Ovary (tissue), 9 donors: Measurements from ENCODE around the gene GGT6. TPM values are rescaled to one million over a fixed set of nuclear protein-coding genes. Genes with fewer than 3 reads are reported as not detected.
A peak's percentile ranks its signal among the peaks of the same experiment; 100 is the strongest.

Experiments used
- DNase-seq, 5 donors: peaks; one replicate each; pipeline ENCODE4 v3.0.0-alpha.2; 2019 to 2020
- H3K27ac ChIP-seq, 2 donors: fragments of 200-600 bp; one replicate each; pipeline versions ENCODE4 v1.5.1 to v1.8.0; 2019 to 2022
- H3K27me3 ChIP-seq: fragments of 200-600 bp; one replicate; pipeline ENCODE4 v1.8.0; 2022
- H3K36me3 ChIP-seq: fragments of 200-600 bp; sonication (generic); one replicate; pipeline ENCODE4 v1.5.1; 2019
- H3K4me1 ChIP-seq: one replicate; pipeline ENCODE4 v1.8.1; 2013; ENCODE audit warnings: mild to moderate bottlenecking, moderate library complexity; ENCODE audit not compliant: insufficient read depth
- H3K4me3 ChIP-seq: fragments of 200-600 bp; sonication (generic); one replicate; pipeline ENCODE4 v1.5.1; 2017
- H3K9me3 ChIP-seq, 2 donors: fragments of 200-600 bp in 1 of 2; sonication (generic) in 1 of 2; one replicate each; pipeline versions ENCODE4 v1.5.1 to v1.8.1; 2013 to 2019; ENCODE audit warnings: mild to moderate bottlenecking in 1 of 2, moderate library complexity in 1 of 2
- EP300 ChIP-seq: sonication (generic); formaldehyde crosslinking; IDR thresholded peaks from one replicate; pipeline ENCODE4 v1.6.1; 2017; ENCODE audit warnings: antibody characterized with exemption
- POLR2A ChIP-seq: fragments of 450-650 bp; IDR thresholded peaks from one replicate; pipeline ENCODE4 v1.6.1; 2017; ENCODE audit warnings: antibody characterized with exemption, mild to moderate bottlenecking, moderate library complexity
- WGBS, 3 donors: extraction: QIAGEN DNeasy Blood & Tissue Kit in 1 of 3; methylation state at CpG; one replicate each; pipeline versions ENCODE4 v1.1.5 to v1.1.7; 2013 to 2017; 5-methylcytosine and 5-hydroxymethylcytosine counted together
- intact Hi-C, 4 donors: fragments of 100-400 bp; cut with DNase I; formaldehyde crosslinking; loops; one replicate each; pipeline versions ENCODE4 v1.11.0 to v1.15.1; 2022 to 2023
- polyA plus RNA-seq, 2 donors: library from polyadenylated mRNA; stranded (reverse); fragments of 200-250 nt in 1 of 2; fragments of 350-450 nt in 1 of 2; fragmentation: Illumina TruSeq in 1 of 2; extraction: RNeasy Lipid Tissue Mini Kit (QIAGEN cat#74804) in 1 of 2; gene quantifications; one replicate each; pipeline ENCODE4 v1.2.3, GENCODE V29; 2013 to 2014
- total RNA-seq, 7 donors: library from RNA; depleted of rRNA in 2 of 7; stranded (reverse); fragments of >200 nt in 2 of 7; fragmentation: NEBNext Ultra II Directional in 3 of 7; extraction: Animal tissue kit (Norgen Biotek cat#: 25700) in 3 of 7; gene quantifications; one replicate each; pipeline versions ENCODE4 v1.1.0 to v1.2.4, GENCODE V29; 2016 to 2023
- TF ChIP-seq, protein P1 (sequence below), 3 donors: fragments of 450-650 bp in 2 of 3; fragments of 200-600 bp in 1 of 3; IDR thresholded peaks; one replicate each; pipeline versions ENCODE4 v1.5.1 to v1.8.0; 2016 to 2022; ENCODE audit warnings: antibody characterized with exemption in 3 of 3, mild to moderate bottlenecking in 1 of 3
- donor health status: DM: no; HTN: no; CAD: no; lungs with moderate emphysema.
- donor health status: DM: no; HTN: no; CAD: no.
- donor health status: Bipolar disorder and iron deficiency.
- donor health status: DM: yes; HTN: yes; CAD: no.
- donor health status: DM: no; HTN: no; CAD: no.
- donor health status: DM: yes; HTN: yes; CAD: no.

The GGT6 gene
- total and polyA plus RNA-seq, 9 donors = 0.08 to 31.5 (median 1.1) TPM

DNA sequence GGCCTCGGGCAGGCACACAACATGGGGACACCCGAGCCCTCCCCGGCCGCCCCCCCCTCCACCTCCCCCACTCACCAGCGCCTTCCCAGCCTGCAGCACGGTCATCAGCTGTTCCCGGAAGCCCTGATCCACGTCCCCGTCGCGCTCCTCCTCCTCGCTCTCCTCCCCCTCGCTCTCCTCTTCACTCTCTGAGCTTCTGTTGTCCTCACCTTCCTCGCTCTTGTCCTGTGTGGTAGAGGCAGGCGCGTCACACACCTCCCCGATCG lies 15.5 kb downstream of the GGT6 start:
- peak in 2 of 5 donors; percentile 41 to 45 for DNase-seq
- no peak overlapping the region for H3K4me3 ChIP-seq
- WGBS, 3 donors = 70 to 78% (median 78%) methylated on average over 15 to 18 of the region's 18 CpGs
- TF ChIP-seq, protein P1, sequence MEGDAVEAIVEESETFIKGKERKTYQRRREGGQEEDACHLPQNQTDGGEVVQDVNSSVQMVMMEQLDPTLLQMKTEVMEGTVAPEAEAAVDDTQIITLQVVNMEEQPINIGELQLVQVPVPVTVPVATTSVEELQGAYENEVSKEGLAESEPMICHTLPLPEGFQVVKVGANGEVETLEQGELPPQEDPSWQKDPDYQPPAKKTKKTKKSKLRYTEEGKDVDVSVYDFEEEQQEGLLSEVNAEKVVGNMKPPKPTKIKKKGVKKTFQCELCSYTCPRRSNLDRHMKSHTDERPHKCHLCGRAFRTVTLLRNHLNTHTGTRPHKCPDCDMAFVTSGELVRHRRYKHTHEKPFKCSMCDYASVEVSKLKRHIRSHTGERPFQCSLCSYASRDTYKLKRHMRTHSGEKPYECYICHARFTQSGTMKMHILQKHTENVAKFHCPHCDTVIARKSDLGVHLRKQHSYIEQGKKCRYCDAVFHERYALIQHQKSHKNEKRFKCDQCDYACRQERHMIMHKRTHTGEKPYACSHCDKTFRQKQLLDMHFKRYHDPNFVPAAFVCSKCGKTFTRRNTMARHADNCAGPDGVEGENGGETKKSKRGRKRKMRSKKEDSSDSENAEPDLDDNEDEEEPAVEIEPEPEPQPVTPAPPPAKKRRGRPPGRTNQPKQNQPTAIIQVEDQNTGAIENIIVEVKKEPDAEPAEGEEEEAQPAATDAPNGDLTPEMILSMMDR (IDR thresholded peaks at IDR 0.05) = no peak
- TF ChIP-seq EP300 (no peak), POLR2A (no peak)
- no peak overlapping the region for H3K27ac ChIP-seq
- no peaks in the 10 kb centered on the region for H3K36me3 ChIP-seq
- no peaks in the 10 kb centered on the region for H3K27me3 ChIP-seq
- intact Hi-C loops = no loop called here
- no peaks in the 10 kb centered on the region for H3K9me3 ChIP-seq
- H3K4me1 ChIP-seq = no peaks in the 10 kb centered on the region

DNA sequence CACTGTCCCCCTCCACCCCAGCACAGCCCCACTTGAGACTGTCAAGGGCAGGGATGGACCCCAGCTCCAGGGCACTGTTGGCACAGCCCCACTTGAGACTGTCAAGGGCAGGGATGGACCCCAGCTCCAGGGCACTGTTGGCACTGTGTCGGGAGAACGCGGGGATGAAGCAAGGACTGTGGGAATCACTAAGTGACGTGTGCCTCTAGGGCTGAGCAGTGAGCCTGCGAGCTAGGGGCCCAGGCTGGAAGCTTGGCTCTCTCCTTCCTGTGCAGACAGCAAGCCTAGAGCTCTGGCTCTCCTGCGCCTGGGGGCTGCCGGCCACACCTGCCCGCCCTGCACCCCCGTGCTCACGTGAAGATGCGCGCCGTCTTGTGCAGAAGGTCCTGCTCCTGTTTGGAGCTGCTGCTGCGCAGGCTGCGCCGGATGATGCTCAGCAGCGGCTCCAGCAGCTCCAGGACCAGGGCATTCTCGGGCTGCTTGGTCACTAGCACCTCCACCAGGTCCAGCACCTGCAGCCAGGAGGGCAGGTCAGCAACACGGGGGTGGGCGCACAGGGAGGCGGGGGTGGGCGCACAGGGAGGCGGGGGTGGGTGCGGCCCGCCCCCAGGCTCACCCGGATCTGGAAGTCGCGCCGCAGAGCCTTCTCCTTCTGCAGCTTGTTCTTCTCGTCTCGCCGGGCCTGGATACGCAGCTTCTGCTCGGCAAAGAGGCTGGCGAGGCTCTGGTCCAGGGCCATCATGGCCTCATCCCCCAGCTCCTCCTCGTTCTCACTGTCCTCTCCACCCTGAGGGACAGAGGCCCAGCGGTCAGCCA lies 16.0 kb downstream of the GGT6 start:
- 74 to 89% (median 89%) methylated on average over 36 to 37 of the region's 37 CpGs for WGBS, 3 donors
- no peaks in the 10 kb centered on the region for H3K27me3 ChIP-seq
- DNase-seq = no peak
- TF ChIP-seq, protein P1 (IDR thresholded peaks at IDR 0.05) = no peak
- TF ChIP-seq EP300 = no peak
- TF ChIP-seq POLR2A = no peak
- intact Hi-C loops = no loop called here
- no peaks in the 10 kb centered on the region for H3K36me3 ChIP-seq
- no peaks in the 10 kb centered on the region for H3K9me3 ChIP-seq
- H3K4me1 ChIP-seq = no peaks in the 10 kb centered on the region
- H3K4me3 ChIP-seq = no peak overlapping the region
- no peak overlapping the region for H3K27ac ChIP-seq

DNA sequence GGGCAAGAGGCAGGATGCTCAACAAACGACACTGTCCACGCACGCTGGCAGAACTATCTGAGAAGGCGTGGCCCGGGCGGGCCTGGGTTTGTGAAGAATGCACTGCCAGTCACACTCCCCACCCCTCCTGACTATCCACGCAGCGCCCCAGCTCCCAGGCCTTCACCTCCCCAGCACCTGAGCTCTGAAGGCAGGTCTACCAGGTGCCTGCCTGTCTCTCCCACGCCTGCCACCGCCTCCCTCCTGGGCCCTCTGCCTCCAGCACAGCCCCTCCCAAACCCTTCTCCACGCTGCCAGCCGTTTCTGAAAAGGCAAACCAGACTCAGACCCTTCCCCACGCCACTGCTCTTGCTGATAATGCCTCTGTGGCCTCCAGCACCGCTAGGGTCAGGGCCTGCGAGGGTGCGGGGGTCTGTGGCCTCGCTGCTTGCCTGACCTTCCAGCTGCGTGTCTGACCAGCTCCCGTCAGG lies 16.8 kb downstream of the GGT6 start:
- Histone ChIP-seq H3K27ac (no peak overlapping the region), H3K4me3 (no peak overlapping the region), H3K36me3 (no peaks in the 10 kb centered on the region), H3K9me3 (no peaks in the 10 kb centered on the region), H3K27me3 (no peaks in the 10 kb centered on the region), H3K4me1 (no peaks in the 10 kb centered on the region)
- 75 to 77% (median 76%) methylated on average over 18 to 19 of the region's 19 CpGs for WGBS, 3 donors
- TF ChIP-seq EP300 = no peak
- TF ChIP-seq POLR2A = no peak
- TF ChIP-seq, protein P1 (IDR thresholded peaks at IDR 0.05) = no peak
- DNase-seq = no peak
- intact Hi-C loops = no loop called here

DNA sequence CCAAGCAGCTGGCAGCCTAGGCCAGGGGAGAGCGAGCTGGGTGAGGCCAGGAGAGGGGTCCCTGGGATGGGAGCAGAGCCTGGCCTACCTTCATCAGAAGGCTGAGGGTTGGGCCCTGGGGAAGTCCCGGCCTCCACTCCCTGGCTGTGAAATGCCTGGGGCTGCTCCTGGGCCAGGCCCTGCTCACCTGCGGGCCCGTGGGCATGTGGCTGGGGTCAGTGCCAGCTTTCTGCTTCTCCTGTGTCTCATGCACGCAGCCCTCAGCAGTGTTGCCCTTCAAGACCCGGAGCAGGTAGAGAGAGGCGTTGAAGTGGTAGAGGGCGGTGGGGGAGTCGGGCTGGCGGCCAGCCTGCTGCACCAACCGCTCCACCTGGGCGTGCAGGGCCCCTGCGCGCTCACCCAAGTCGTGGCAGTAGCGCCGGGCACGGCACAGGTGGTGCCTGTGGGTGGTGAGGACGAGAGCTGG lies 17.6 kb downstream of the GGT6 start:
- Histone ChIP-seq H3K9me3 (no peaks in the 10 kb centered on the region), H3K4me1 (peaks cover 1% of the 10 kb centered on the region), H3K4me3 (no peak overlapping the region), H3K27ac (no peak overlapping the region), H3K36me3 (no peaks in the 10 kb centered on the region), H3K27me3 (no peaks in the 10 kb centered on the region)
- intact Hi-C loops = no loop called here
- TF ChIP-seq, protein P1 (IDR thresholded peaks at IDR 0.05) = no peak
- TF ChIP-seq EP300 = no peak
- TF ChIP-seq POLR2A = no peak
- no peak for DNase-seq
- WGBS, 3 donors = 89 to 90% (median 89%) methylated on average over 19 of the region's 19 CpGs
